HG02763 (cell line): Measurements from ENCODE around the gene WEE2.

Experiments
- ATAC-seq: cut with Tn5 transposase; IDR thresholded peaks from one replicate; pipeline ENCODE4 v1.9.1; 2021; ENCODE audit warnings: mild to moderate bottlenecking, moderate library complexity; ENCODE audit not compliant: unreplicated experiment

The WEE2 gene

GRCh38 chr7:141708351-141708750, at the start of gene WEE2:
TSS of gene WEE2 (plus strand) at chr7:141708353. CDS start at chr7:141708759, 406 bp downstream.
- ATAC-seq = no peak

GRCh38 chr7:141659501-141659900, 48.7 kb upstream of the WEE2 start:
- ATAC-seq = no peak

- ATAC-seq = no peak
These were observed 47.9 kb upstream of the WEE2 start for GRCh38 chr7:141660259-141660658.

GRCh38 chr7:141663081-141663849, 44.9 kb upstream of the WEE2 start:
- no peak for ATAC-seq

- no peak for ATAC-seq
These were observed 43.7 kb upstream of the WEE2 start for GRCh38 chr7:141664450-141664849.

GRCh38 chr7:141665208-141666035, 42.7 kb upstream of the WEE2 start:
- no peak for ATAC-seq

GRCh38 chr7:141666071-141666470, 42.1 kb upstream of the WEE2 start:
- no peak for ATAC-seq

GRCh38 chr7:141668853-141669252, 39.3 kb upstream of the WEE2 start:
- no peak for ATAC-seq

GRCh38 chr7:141671705-141672496, 36.3 kb upstream of the WEE2 start:
- ATAC-seq = no peak

- ATAC-seq = no peak
These were observed 34.8 kb upstream of the WEE2 start for GRCh38 chr7:141673346-141673745.

- ATAC-seq = no peak
These were observed 33.9 kb upstream of the WEE2 start for GRCh38 chr7:141674171-141674671.

- no peak for ATAC-seq
These were observed 33.5 kb upstream of the WEE2 start for GRCh38 chr7:141674702-141675101.

GRCh38 chr7:141675436-141676215, 32.5 kb upstream of the WEE2 start:
- no peak for ATAC-seq

GRCh38 chr7:141676618-141677017, 31.5 kb upstream of the WEE2 start:
- no peak for ATAC-seq

GRCh38 chr7:141679014-141679413, 29.1 kb upstream of the WEE2 start:
- ATAC-seq = peak; percentile 47

GRCh38 chr7:141685285-141686023, 22.7 kb upstream of the WEE2 start:
- ATAC-seq = no peak

GRCh38 chr7:141686074-141686473, 22.1 kb upstream of the WEE2 start:
- ATAC-seq = no peak

- ATAC-seq = no peak
These were observed 21.5 kb upstream of the WEE2 start for GRCh38 chr7:141686670-141687069.

GRCh38 chr7:141688043-141688442, 20.1 kb upstream of the WEE2 start:
- no peak for ATAC-seq
